A673 (cell line): ENCODE results near the gene CCDC201.

Source experiments
- EZH2 ChIP-seq: fragments of 200-600 bp; sonication (generic); IDR thresholded peaks from 2 replicates; pipeline ENCODE4 v1.6.1; 2017; ENCODE audit warnings: borderline replicate concordance, low read depth, mild to moderate bottlenecking, mixed read lengths, antibody characterized with exemption, low read length; ENCODE audit not compliant: poor library complexity, severe bottlenecking
- TF ChIP-seq, protein P1 (sequence below): fragments of 300-800, 200-600 bp; sonication (generic); conservative IDR thresholded peaks from 2 replicates; pipeline ENCODE4 v1.5.1; 2017; ENCODE audit warnings: low read depth, mild to moderate bottlenecking, antibody characterized with exemption, low read length, moderate library complexity, mixed read lengths

DNA sequence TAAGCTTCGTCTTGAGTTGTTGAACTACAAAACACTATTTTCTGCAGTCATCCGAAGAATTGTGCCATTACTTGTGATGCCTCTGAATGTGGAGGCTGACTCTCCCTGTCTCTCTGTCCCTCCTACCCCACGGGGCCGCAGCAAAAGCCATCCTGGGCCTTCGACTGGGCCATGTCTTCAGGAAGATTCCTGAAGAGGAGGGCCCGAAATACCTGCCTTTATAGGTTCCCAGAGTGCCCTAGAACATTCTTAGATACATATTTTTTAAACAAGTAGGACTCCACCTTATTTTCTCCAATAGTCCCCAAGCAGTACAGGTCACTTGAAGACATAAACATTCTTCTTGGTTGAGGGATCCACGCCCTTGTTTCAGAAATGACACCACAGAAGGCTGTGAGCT lies 40.1 kb upstream of the CCDC201 start:
- TF ChIP-seq, protein P1, sequence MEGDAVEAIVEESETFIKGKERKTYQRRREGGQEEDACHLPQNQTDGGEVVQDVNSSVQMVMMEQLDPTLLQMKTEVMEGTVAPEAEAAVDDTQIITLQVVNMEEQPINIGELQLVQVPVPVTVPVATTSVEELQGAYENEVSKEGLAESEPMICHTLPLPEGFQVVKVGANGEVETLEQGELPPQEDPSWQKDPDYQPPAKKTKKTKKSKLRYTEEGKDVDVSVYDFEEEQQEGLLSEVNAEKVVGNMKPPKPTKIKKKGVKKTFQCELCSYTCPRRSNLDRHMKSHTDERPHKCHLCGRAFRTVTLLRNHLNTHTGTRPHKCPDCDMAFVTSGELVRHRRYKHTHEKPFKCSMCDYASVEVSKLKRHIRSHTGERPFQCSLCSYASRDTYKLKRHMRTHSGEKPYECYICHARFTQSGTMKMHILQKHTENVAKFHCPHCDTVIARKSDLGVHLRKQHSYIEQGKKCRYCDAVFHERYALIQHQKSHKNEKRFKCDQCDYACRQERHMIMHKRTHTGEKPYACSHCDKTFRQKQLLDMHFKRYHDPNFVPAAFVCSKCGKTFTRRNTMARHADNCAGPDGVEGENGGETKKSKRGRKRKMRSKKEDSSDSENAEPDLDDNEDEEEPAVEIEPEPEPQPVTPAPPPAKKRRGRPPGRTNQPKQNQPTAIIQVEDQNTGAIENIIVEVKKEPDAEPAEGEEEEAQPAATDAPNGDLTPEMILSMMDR, result no peak
- no peak for TF ChIP-seq EZH2
